Thoracic aorta (tissue), 2 donors: ENCODE results near the gene BAZ1B. TPM values are rescaled to one million over a fixed set of nuclear protein-coding genes. Genes with fewer than 3 reads are reported as not detected.
A peak's percentile ranks its signal among the peaks of the same experiment; 100 is the strongest.

Experiments
- ATAC-seq: fragments of 150-250 bp; one replicate; pipeline ENCODE4 v1.8.0; 2017; ENCODE audit warnings: low read depth; ENCODE audit not compliant: insufficient number of reproducible peaks, low FRiP score
- DNase-seq: peaks from one replicate; pipeline ENCODE4 v3.0.0-alpha.2; 2020; ENCODE audit warnings: low spot score
- H3K27ac ChIP-seq, 2 donors: fragments of 200-600 bp; sonication (generic); 1 replicate in 1 of 2; 2 replicates in 1 of 2; pipeline ENCODE4 v1.5.1; 2016; ENCODE audit warnings: mild to moderate bottlenecking in 2 of 2, moderate library complexity in 2 of 2
- H3K27me3 ChIP-seq: fragments of 200-600 bp; sonication (generic); replicated peaks from 2 replicates; pipeline ENCODE4 v1.6.0; 2016; ENCODE audit warnings: mild to moderate bottlenecking; ENCODE audit not compliant: insufficient read depth
- H3K36me3 ChIP-seq: fragments of 200-600 bp; sonication (generic); one replicate; pipeline ENCODE4 v1.5.1; 2016
- H3K4me1 ChIP-seq, 2 donors: fragments of 200-600 bp; sonication (generic); 1 replicate in 1 of 2; 2 replicates in 1 of 2; pipeline versions ENCODE4 v1.5.1 to v1.6.0; 2016; ENCODE audit warnings: low read depth in 2 of 2, mild to moderate bottlenecking in 1 of 2; ENCODE audit not compliant: control insufficient read depth in 1 of 2
- H3K4me3 ChIP-seq: fragments of 200-600 bp; sonication (generic); 2 replicates; pipeline ENCODE4 v1.5.1; 2016; ENCODE audit warnings: mild to moderate bottlenecking
- H3K9me3 ChIP-seq: fragments of 200-600 bp; sonication (generic); 2 replicates; pipeline ENCODE4 v1.5.1; 2016
- CTCF ChIP-seq: fragments of 200-600 bp; sonication (generic); IDR thresholded peaks from one replicate; pipeline ENCODE4 v1.5.1; 2019; ENCODE audit warnings: antibody characterized with exemption
- total RNA-seq, 2 donors: library from RNA; depleted of rRNA; stranded (reverse); fragments of >200 nt; gene quantifications; one replicate each; pipeline versions ENCODE4 v1.1.0 to v1.2.3, GENCODE V29; 2016

BAZ1B gene
- total RNA-seq, 2 donors from 2014 or later = 43.9 to 65.3 TPM

GRCh38 chr7:73397521-73398281 is 124.4 kb downstream of the BAZ1B start:
- no peak for TF ChIP-seq CTCF
- no peaks in the 10 kb centered on the region for H3K9me3 ChIP-seq
- H3K4me1 ChIP-seq = peaks cover 0 to 19% of the 10 kb centered on the region in 2 donors
- H3K27me3 ChIP-seq = no peaks in the 10 kb centered on the region
- ATAC-seq (no peak), DNase-seq (no peak)
- peak overlapping the region; percentile 21 to 58 for H3K27ac ChIP-seq
- H3K36me3 ChIP-seq = no peaks in the 10 kb centered on the region
- H3K4me3 ChIP-seq = no peak overlapping the region

GRCh38 chr7:73395538-73396503 is 126.3 kb downstream of the BAZ1B start:
- H3K27me3 ChIP-seq = no peaks in the 10 kb centered on the region
- TF ChIP-seq CTCF = no peak
- H3K27ac ChIP-seq = peak overlapping the region in 1 of 2 donors; percentile 17
- H3K4me3 ChIP-seq = no peak overlapping the region
- ATAC-seq = no peak
- no peak for DNase-seq
- no peaks in the 10 kb centered on the region for H3K36me3 ChIP-seq
- peaks cover 0 to 19% of the 10 kb centered on the region in 2 donors for H3K4me1 ChIP-seq
- no peaks in the 10 kb centered on the region for H3K9me3 ChIP-seq

GRCh38 chr7:73394422-73394821 is 127.7 kb downstream of the BAZ1B start:
- Histone ChIP-seq H3K36me3 (no peaks in the 10 kb centered on the region), H3K4me1 (peaks cover 0 to 19% of the 10 kb centered on the region in 2 donors), H3K27me3 (no peaks in the 10 kb centered on the region), H3K27ac (no peak overlapping the region), H3K4me3 (no peak overlapping the region), H3K9me3 (no peaks in the 10 kb centered on the region)
- no peak for TF ChIP-seq CTCF
- ATAC-seq (no peak), DNase-seq (no peak)

GRCh38 chr7:73391396-73391795 is 130.7 kb downstream of the BAZ1B start:
- TF ChIP-seq CTCF = no peak
- H3K4me3 ChIP-seq = no peak overlapping the region
- no peak overlapping the region for H3K27ac ChIP-seq
- H3K36me3 ChIP-seq = no peaks in the 10 kb centered on the region
- H3K27me3 ChIP-seq = no peaks in the 10 kb centered on the region
- H3K4me1 ChIP-seq = peaks cover 0 to 5% of the 10 kb centered on the region in 2 donors
- H3K9me3 ChIP-seq = peaks cover 15% of the 10 kb centered on the region
- DNase-seq (no peak), ATAC-seq (no peak)

Other genes with a start within 250 kb of the BAZ1B start
- 10 to 100 TPM; 18.4 to 23.3 TPM for gene NSUN5, start 213.5 kb downstream of the BAZ1B start, total RNA-seq
- gene TRIM50, start 194.2 kb downstream of the BAZ1B start, total RNA-seq = 1 to 10 TPM in 1 of 2 donors, not detected in 1; 1.5 TPM
- not detected for gene FKBP6, start 194.1 kb downstream of the BAZ1B start, total RNA-seq
- under 1 TPM in 1 of 2 donors, not detected in 1; 0.41 TPM for gene FZD9, start 88.5 kb downstream of the BAZ1B start, total RNA-seq
- 100 to 1,000 TPM in 1 of 2 donors, 10 to 100 TPM in 1; 99.8 to 129 TPM for gene BCL7B, start 35.4 kb upstream of the BAZ1B start, total RNA-seq
- 10 to 100 TPM; 17.1 to 31.7 TPM for gene TBL2, start 56.3 kb upstream of the BAZ1B start, total RNA-seq
- 10 to 100 TPM in 1 of 2 donors, 1 to 10 TPM in 1; 6.4 to 36.4 TPM for gene MLXIPL, start 102.2 kb upstream of the BAZ1B start, total RNA-seq
- 1 to 10 TPM in 1 of 2 donors, under 1 TPM in 1; 0.92 to 1.2 TPM for gene VPS37D, start 145.5 kb upstream of the BAZ1B start, total RNA-seq
- 1 to 10 TPM; 3.9 to 7.8 TPM for gene DNAJC30, start 161.2 kb upstream of the BAZ1B start, total RNA-seq
- 10 to 100 TPM; 36.9 to 51.0 TPM for gene BUD23, start 161.3 kb upstream of the BAZ1B start, total RNA-seq
- 10 to 100 TPM; 10.3 to 16.8 TPM for gene STX1A, start 197.4 kb upstream of the BAZ1B start, total RNA-seq
- gene ABHD11, start 216.5 kb upstream of the BAZ1B start, total RNA-seq = 10 to 100 TPM in 1 of 2 donors, 1 to 10 TPM in 1; 2.5 to 16.9 TPM
- gene CLDN3, start 248.0 kb upstream of the BAZ1B start, total RNA-seq = not detected